Activated CD8-positive, alpha-beta memory T cell treated with anti-CD3 and anti-CD28 coated beads, Interleukin-2, amount 10 ng/mL, durations not matched to agents 7 days and 5 days (primary cell): ENCODE results near the gene ODR4. TPM values are rescaled to one million over a fixed set of nuclear protein-coding genes. Genes with fewer than 3 reads are reported as not detected.
"Not testable (repeated sequence)": the region's sequence is repeated elsewhere in the genome, so short reads cannot be mapped to it uniquely, and the experiment has no call there.

Experiments used
- ATAC-seq: fragments of 150-1000 bp; cut with Tn5 transposase; one replicate; pipeline ENCODE4 v1.10.0; 2021; ENCODE audit warnings: moderate library complexity
- CTCF ChIA-PET: fragments of 350-600 bp; sonication (Branson Sonifier 250); formaldehyde crosslinking; loops from one replicate; lab custom pipeline; 2021; ENCODE audit warnings: antibody characterized with exemption; lab: Charles Lee
- DNase-seq: peaks from one replicate; pipeline ENCODE4 v3.0.0-alpha.2; 2020
- H3K27ac Mint-ChIP-seq: one replicate; pipeline ENCODE4 v1.8.0; 2021; ENCODE audit warnings: mild to moderate bottlenecking, mixed read lengths
- H3K27me3 Mint-ChIP-seq: one replicate; pipeline ENCODE4 v1.8.0; 2021; ENCODE audit warnings: mixed read lengths
- H3K36me3 Mint-ChIP-seq: one replicate; pipeline ENCODE4 v1.8.0; 2021; ENCODE audit warnings: mild to moderate bottlenecking, mixed read lengths
- H3K4me1 Mint-ChIP-seq: one replicate; pipeline ENCODE4 v1.8.0; 2021; ENCODE audit warnings: mixed read lengths
- H3K4me3 Mint-ChIP-seq: one replicate; pipeline ENCODE4 v1.8.0; 2021; ENCODE audit warnings: mild to moderate bottlenecking, moderate library complexity, mixed read lengths
- H3K9me3 Mint-ChIP-seq: one replicate; pipeline ENCODE4 v1.8.0; 2022; ENCODE audit warnings: low read depth, mixed read lengths
- total RNA-seq, 2 experiments: library from RNA; stranded (reverse); gene quantifications; one replicate each; pipeline ENCODE4 v1.2.3, GENCODE V29; 2021

Gene ODR4
- total RNA-seq = 10 to 100 TPM; 10.7 to 12.2 TPM

DNA sequence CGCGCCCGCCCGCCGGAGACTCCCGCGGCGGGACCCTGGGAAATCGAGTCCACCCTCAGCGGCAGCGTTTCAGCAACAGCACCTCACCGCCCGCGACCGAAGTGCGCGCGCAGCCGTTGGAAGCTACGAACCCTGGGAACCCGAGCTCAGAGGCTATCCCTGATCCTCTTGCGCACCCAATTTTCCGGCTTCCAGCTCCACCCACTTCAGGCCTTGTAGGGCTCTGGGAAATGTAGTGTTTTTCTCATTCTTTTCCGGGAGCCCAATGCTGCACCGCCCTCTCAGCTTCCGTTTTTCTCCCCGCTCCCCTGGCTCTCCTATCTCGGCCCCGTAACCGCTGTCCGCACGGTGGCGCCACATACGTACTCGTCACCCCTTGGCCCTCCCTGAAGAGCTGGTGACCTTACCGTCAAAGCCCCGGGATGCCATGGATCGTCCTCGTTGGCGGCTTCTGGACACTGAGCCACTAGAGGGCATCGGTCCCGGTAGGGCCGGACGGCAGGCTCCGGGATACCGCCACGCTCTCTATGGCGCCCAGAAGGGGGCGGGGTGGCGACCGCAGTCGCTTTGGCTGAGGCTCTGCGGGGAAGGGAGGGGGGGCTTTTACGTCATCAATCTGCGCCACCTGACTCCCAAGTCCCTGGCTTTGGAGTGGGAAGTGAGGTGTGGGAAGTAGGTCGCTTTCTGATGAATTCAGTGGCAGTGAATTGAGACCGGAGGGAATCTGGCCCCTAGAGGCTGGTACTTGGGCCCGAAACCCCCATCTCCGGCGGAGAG, at the start of gene ODR4, which contains the start of gene TPR:
ODR4 (plus strand) TSS at position 687 of the 777 bp plus-strand sequence. CDS start 3,948 bp downstream, outside the sequence.
TPR (minus strand) TSS at position 102 of the 777 bp plus-strand sequence. CDS start 225 bp downstream, outside the sequence.
- Mint-ChIP-seq H3K4me1 (peaks cover 35% of the 10 kb centered on the region), H3K27me3 (no peaks in the 10 kb centered on the region), H3K27ac (peak within 1 kb of the TSS; percentile 97), H3K36me3 (peaks cover 24% of the 10 kb centered on the region), H3K9me3 (no peaks in the 10 kb centered on the region), H3K4me3 (peak within 1 kb of the TSS; percentile 99)
- CTCF ChIA-PET = interaction anchor here (0.6 to 1.6 kb wide), 24 partner anchors 9 to 363 kb away, joined by 3 to 12 read pairs (median 4); no protein-coding TSS in a partner anchor
- ATAC-seq (peak; percentile 89), DNase-seq (peak; percentile 98)

DNA sequence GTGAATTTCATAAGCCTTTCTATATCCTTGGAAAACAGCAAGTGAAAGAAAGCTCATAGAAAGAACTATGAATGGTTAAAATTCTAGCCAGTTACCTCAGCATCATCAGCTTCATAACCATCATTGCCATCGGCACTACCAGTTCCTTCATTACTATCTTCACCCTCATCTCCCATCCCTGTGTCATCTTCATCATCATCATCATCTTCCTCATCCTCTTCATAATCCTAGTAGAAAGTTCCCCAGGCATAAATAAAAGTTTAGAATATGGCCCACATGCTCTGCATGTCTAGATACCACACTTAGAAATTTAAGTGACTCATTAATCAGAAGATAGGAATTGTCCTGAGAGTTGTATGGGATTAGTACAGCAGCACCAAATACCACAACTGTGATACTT, 49.6 kb upstream of the ODR4 start:
- H3K9me3 Mint-ChIP-seq = no peaks in the 10 kb centered on the region
- H3K4me1 Mint-ChIP-seq = peaks cover 5% of the 10 kb centered on the region
- H3K27me3 Mint-ChIP-seq = no peaks in the 10 kb centered on the region
- peak overlapping the region; percentile 34 for H3K27ac Mint-ChIP-seq
- DNase-seq (no peak), ATAC-seq (no peak)
- H3K36me3 Mint-ChIP-seq = peaks cover 49% of the 10 kb centered on the region
- no peak overlapping the region for H3K4me3 Mint-ChIP-seq
- CTCF ChIA-PET = interaction anchor here (1.3 kb wide), 1 partner anchor 49 kb away, joined by 7 read pairs; the partner anchor contains the start of genes ODR4 and TPR

DNA sequence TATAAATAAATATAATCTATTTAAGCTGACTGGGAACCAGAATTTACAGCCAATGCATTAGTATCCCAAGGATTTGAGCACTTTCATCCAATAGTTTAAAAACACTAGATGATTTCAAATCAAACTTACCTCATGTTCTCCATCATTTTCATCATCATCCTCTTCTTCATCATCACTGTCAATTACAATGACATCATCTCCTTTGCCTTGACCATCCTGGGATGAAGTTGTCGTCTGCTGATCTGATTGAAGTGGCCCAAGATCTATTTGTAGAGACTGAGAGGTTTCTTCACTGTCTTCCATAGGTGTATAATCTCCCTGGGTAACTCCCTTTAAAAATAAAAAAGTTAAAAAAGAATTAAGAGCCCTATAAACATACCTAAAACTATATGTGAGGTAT, 48.3 kb upstream of the ODR4 start:
- Mint-ChIP-seq H3K4me1 (peaks cover 1% of the 10 kb centered on the region), H3K36me3 (peaks cover 39% of the 10 kb centered on the region), H3K9me3 (no peaks in the 10 kb centered on the region), H3K27me3 (no peaks in the 10 kb centered on the region), H3K4me3 (no peak overlapping the region), H3K27ac (no peak overlapping the region)
- DNase-seq = no peak
- ATAC-seq = no peak
- CTCF ChIA-PET = no interaction called here

DNA sequence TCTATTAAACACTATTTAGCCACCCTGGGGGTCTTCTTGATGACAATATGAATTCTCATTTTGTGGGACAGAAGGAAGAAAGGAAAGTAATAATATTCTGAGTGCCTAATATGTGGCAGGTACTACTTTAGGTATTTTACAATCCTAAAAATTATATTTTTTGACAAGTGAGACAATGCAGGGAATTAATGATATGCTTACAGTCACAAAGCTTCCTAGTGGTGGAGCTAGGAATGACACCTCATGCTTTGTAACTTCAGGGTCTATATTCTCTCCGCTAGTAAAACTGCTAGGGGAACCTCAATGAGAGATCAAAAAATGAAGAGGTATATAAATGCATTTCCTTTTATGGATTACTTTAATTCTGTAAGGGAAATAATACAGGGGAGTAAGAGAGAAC, 44.9 kb upstream of the ODR4 start:
- no peak overlapping the region for H3K4me3 Mint-ChIP-seq
- ATAC-seq (no peak), DNase-seq (no peak)
- peaks cover 39% of the 10 kb centered on the region for H3K36me3 Mint-ChIP-seq
- H3K27ac Mint-ChIP-seq = no peak overlapping the region
- peaks cover 1% of the 10 kb centered on the region for H3K4me1 Mint-ChIP-seq
- H3K9me3 Mint-ChIP-seq = no peaks in the 10 kb centered on the region
- H3K27me3 Mint-ChIP-seq = no peaks in the 10 kb centered on the region
- CTCF ChIA-PET = interaction anchor here (1.2 to 1.8 kb wide), 6 partner anchors 8 to 44 kb away, joined by 3 to 9 read pairs (median 5); partner anchors contain the start of genes ODR4 and TPR

DNA sequence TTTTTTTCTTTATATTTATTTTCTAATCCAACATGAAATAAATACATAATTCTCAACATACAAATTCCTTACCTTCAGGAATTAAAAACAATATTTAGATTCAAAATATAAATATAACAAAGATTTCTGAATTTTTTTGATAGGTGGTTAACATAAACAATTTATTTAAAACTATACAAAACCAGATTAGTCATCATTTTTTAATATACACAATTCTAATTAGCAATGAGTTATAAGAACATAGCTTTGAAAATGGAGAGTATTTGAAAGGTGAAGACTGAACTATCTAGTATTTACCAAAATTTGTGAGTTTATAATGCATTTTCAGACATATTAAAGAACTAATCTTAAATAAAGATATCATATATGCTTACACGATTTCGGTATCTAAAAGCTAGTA, 38.1 kb upstream of the ODR4 start:
- Mint-ChIP-seq H3K36me3 (peaks cover 56% of the 10 kb centered on the region), H3K27ac (no peak overlapping the region), H3K27me3 (no peaks in the 10 kb centered on the region), H3K4me3 (no peak overlapping the region), H3K4me1 (no peaks in the 10 kb centered on the region), H3K9me3 (no peaks in the 10 kb centered on the region)
- ATAC-seq (no peak), DNase-seq (no peak)
- CTCF ChIA-PET = interaction anchor here (1.4 to 2.4 kb wide), 2 partner anchors 7 to 37 kb away, joined by 5 to 9 read pairs; partner anchors contain the start of gene TPR

DNA sequence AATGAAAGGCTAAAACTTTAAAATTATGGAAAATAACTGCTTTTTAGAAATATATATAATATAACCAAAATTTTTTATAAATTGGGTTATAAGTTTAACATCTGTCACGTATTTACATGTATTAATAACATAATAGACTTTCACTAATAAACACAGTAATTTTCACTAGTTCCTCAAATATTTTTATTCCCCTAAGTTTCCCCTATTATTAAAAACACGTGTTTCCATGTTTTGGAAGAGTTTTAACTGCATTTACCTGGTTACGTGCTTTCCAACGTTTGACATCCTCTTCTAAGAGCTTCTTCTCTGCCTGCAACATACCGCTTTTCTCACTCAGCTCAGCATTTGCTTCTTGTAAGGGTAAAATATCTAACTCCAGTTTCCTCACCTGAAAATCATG, 34.9 kb upstream of the ODR4 start:
- no peak for ATAC-seq
- no peak overlapping the region for H3K27ac Mint-ChIP-seq
- no peak overlapping the region for H3K4me3 Mint-ChIP-seq
- no peak for DNase-seq
- peaks cover 60% of the 10 kb centered on the region for H3K36me3 Mint-ChIP-seq
- no peaks in the 10 kb centered on the region for H3K27me3 Mint-ChIP-seq
- no peaks in the 10 kb centered on the region for H3K9me3 Mint-ChIP-seq
- CTCF ChIA-PET = no interaction called here
- H3K4me1 Mint-ChIP-seq = no peaks in the 10 kb centered on the region

DNA sequence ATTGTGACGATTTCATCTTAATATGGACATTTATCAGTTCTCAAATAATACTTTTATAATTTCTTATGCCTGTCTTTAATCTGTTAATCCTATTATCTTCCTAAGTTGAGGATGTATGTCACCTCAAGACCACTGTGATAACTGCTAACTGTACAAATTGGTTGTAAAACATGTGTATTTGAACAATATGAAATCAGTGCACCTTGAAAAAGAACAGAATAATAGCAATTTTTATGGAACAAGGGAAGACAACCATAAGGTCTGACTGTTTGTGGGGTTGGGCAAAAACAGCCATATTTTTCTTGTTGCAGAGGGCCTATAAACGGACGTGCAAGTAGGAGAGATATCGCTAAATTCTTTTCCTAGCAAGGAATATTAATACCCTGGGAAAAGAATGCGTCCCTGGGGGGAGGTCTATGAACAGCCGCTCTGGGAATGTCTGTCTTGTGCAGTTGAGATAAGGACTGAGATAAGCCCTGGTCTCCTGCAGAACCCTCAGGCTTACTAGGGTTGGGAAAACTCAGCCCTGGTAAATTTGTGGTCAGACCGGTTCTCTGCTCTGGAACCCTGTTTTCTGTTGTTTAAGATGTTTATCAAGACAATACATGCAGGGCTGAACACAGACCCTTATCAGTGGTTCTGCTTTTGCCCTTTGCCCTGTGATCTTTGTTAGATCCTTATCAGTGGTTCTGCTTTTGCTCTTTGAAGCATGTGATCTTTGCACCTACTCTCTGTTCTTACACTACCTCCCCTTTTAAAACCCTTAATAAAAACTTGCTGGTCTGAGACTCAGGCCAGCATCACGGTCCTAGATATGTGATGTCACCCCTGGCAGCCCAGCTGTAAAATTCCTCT, 27.6 kb upstream of the ODR4 start:
- H3K4me1 Mint-ChIP-seq, H3K9me3 Mint-ChIP-seq, ATAC-seq, CTCF ChIA-PET, H3K27me3 Mint-ChIP-seq, H3K4me3 Mint-ChIP-seq, DNase-seq: not testable (repeated sequence)
- Mint-ChIP-seq H3K36me3 (peaks cover 58% of the 10 kb centered on the region), H3K27ac (peak overlapping the region; percentile 30)

DNA sequence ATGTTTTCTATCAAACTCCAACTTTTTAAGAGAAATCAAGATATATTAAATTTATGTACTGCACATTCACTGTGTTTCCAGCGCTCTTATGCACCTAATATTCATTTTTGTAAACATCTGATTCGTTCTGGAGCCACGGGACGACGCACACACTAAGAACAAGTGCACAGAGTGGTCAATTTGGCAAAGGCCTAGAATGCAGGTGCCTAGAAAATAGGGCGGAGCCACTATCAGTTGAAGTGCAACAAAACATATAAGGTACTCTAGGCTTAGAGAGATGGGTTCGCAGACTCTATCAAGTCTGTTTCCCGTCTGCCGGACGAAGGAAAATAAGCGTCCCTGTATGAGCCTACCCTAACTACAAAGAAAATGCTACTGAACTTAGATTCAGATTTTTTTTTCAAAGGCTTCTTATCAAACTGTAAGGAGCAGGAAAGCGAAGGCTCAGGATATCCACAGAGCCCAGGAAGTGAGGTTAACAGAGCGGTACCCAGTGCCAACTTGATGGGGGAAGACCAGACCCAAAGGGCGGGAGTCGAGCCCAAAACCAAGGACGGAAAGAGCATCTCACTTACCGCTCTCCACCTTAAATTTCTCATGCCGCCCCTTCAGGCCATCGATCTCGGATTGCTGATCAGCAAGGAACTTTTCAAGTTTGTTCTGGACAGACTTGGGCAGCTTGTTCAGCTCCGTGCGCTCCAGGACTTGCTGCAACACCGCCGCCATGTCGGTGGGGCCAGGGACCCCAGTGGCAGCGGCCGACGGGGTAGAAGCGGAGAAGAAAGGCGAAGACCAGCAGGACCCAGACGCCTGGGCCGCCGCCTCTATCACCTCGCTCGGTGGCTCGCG, 1.1 kb upstream of the ODR4 start:
- CTCF ChIA-PET = interaction anchor here (0.6 to 1.6 kb wide), 24 partner anchors 8 to 364 kb away, joined by 3 to 12 read pairs (median 4); no protein-coding TSS in a partner anchor
- Mint-ChIP-seq H3K27me3 (no peaks in the 10 kb centered on the region), H3K4me1 (peaks cover 35% of the 10 kb centered on the region), H3K27ac (peak overlapping the region; percentile 97), H3K4me3 (peak overlapping the region; percentile 99), H3K9me3 (no peaks in the 10 kb centered on the region), H3K36me3 (peaks cover 23% of the 10 kb centered on the region)
- peak; percentile 18 for ATAC-seq
- peak; percentile 72 for DNase-seq

DNA sequence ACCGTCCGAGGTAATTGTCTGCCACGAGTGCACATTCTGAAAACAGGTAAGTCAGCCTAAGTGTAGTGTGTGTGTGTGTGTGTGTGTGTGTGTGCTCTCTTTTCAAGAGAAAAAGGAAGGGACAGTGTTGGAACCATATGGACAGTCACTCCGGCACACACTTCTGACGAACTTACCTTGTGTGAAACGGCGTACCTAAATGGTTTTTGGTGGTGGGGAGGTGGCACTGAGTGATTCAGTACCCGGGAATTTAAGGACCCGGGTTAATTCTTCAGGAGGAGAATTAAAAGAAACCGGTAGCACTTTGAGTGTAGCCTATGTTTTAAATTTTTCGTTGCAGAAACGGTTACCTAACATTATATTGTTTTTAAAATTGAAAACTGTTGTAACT, 286 bp downstream of the ODR4 start:
- ATAC-seq = no peak
- CTCF ChIA-PET = interaction anchor here (1.1 to 1.6 kb wide), 15 partner anchors 10 to 363 kb away, joined by 3 to 12 read pairs (median 6); no protein-coding TSS in a partner anchor
- Mint-ChIP-seq H3K27me3 (no peaks in the 10 kb centered on the region), H3K27ac (peak overlapping the region; percentile 97), H3K9me3 (no peaks in the 10 kb centered on the region), H3K4me1 (peaks cover 33% of the 10 kb centered on the region), H3K4me3 (peak overlapping the region; percentile 99), H3K36me3 (peaks cover 25% of the 10 kb centered on the region)
- no peak for DNase-seq

DNA sequence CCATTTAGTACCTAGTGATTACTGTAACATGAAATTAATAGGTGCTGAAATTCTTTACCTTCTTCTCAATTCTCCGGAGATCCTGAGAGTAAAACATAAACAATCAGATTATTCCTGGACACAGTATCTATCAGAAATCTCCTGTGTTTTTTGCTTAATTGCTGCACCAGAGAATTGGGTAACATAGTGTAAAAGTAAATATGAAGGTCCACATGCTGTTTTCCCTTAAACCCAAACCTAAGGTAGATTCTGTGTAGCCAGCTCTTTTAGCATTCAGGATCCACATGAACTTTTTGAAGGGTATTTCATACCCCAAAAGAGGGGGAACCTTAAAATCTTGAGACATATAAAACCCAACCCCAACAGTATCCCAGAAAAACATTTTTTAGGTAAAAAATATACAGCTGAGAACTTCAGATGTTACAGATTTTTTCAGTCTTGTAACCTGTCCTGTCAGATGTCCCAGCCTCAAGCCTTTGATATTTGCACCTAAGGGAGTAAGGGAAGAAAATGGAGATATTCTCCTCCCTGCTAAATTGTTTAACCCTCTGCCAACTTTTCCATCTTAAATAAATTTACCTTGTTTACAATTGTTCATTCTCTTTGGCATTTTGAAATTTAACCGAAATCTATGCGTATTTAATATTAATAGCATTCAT, 11.2 kb downstream of the ODR4 start:
- H3K27ac Mint-ChIP-seq = no peak overlapping the region
- H3K36me3 Mint-ChIP-seq = peaks cover 15% of the 10 kb centered on the region
- DNase-seq (no peak), ATAC-seq (no peak)
- no peaks in the 10 kb centered on the region for H3K9me3 Mint-ChIP-seq
- H3K4me1 Mint-ChIP-seq = peaks cover 2% of the 10 kb centered on the region
- CTCF ChIA-PET = interaction anchor here (2.8 kb wide), 1 partner anchor 12 kb away, joined by 12 read pairs; the partner anchor contains the start of genes ODR4 and TPR
- no peak overlapping the region for H3K4me3 Mint-ChIP-seq
- no peaks in the 10 kb centered on the region for H3K27me3 Mint-ChIP-seq

DNA sequence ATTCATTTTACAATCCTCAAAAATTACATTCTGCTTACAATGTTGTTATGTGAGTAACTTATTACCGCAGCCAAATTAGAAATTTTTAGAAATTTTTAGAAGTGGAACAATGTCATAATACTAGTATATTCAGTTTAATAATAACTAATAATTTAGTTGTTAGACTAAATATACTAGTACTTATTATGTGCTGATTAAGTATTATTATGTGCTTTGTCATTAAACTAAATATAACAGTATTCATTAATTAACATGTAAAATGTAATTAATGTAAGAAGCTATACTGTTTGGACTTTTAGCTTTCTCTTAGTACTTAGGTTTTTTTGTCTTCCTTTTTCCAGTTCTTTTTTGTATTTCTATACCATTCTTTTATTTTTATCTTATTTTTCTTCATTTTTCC, 15.3 kb downstream of the ODR4 start:
- Mint-ChIP-seq H3K27me3 (no peaks in the 10 kb centered on the region), H3K36me3 (peaks cover 19% of the 10 kb centered on the region), H3K9me3 (no peaks in the 10 kb centered on the region), H3K4me1 (peaks cover 3% of the 10 kb centered on the region), H3K4me3 (no peak overlapping the region), H3K27ac (no peak overlapping the region)
- ATAC-seq (no peak), DNase-seq (no peak)
- CTCF ChIA-PET = interaction anchor here (1.8 kb wide), 1 partner anchor 16 kb away, joined by 6 read pairs; the partner anchor contains the start of genes ODR4 and TPR

DNA sequence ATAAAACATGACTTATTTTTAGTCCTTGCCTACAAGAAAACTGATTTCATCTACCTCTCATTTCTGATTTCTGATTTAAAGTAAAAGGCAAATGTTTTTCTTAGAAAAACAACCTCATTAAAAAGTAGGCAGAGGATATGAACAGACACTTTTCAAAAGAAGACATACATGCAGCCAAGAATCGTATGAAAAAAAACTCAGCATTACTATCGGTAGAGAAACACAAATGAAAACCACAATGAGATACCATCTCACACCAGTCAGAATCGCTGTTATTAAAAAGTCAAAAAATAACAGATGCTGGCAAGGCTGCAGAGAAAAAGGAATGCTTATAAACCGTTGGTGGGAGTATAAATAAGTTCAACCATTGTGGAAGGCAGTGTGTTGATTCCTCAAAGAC, 16.2 kb downstream of the ODR4 start:
- DNase-seq (no peak), ATAC-seq (no peak)
- Mint-ChIP-seq H3K4me3 (no peak overlapping the region), H3K9me3 (no peaks in the 10 kb centered on the region), H3K27ac (peak overlapping the region; percentile 5), H3K4me1 (peaks cover 3% of the 10 kb centered on the region), H3K27me3 (no peaks in the 10 kb centered on the region), H3K36me3 (peaks cover 20% of the 10 kb centered on the region)
- CTCF ChIA-PET = no interaction called here
